Liver (tissue), 3 donors: ENCODE measurements around the gene IMPA2.

ENCODE experiments used
- ATF3 ChIP-seq: IDR thresholded peaks from 2 replicates; pipeline ENCODE4 v1.6.1; 2016; ENCODE audit warnings: antibody characterized with exemption
- CTCF ChIP-seq: fragments of 150-350 bp; IDR thresholded peaks from 2 replicates; pipeline ENCODE4 v1.5.1; 2017; ENCODE audit warnings: improper control_type of control experiment, low read depth, low read length; ENCODE audit not compliant: missing input control
- EGR1 ChIP-seq, 2 donors: IDR thresholded peaks; 2 replicates each; pipeline ENCODE4 v1.6.1; 2016 to 2018; ENCODE audit warnings: antibody characterized with exemption in 2 of 2, low read depth in 2 of 2
- FOXA1 ChIP-seq: IDR thresholded peaks from 2 replicates; pipeline ENCODE4 v1.6.1; 2016; ENCODE audit warnings: antibody characterized with exemption
- GABPA ChIP-seq, 2 donors: IDR thresholded peaks in 1 of 2; conservative IDR thresholded peaks in 1 of 2; 2 replicates each; pipeline ENCODE4 v1.6.1; 2016; ENCODE audit warnings: antibody characterized with exemption in 2 of 2, mild to moderate bottlenecking in 1 of 2, moderate library complexity in 1 of 2
- JUND ChIP-seq, 2 donors: IDR thresholded peaks; 2 replicates each; pipeline ENCODE4 v1.6.1; 2016; ENCODE audit warnings: antibody characterized with exemption in 2 of 2
- RAD21 ChIP-seq, 2 donors: IDR thresholded peaks; 2 replicates each; pipeline ENCODE4 v1.6.1; 2016; ENCODE audit warnings: antibody characterized with exemption in 2 of 2, mild to moderate bottlenecking in 2 of 2
- REST ChIP-seq: IDR thresholded peaks from 2 replicates; pipeline ENCODE4 v1.6.1; 2016; ENCODE audit warnings: antibody characterized with exemption, mild to moderate bottlenecking
- SP1 ChIP-seq: IDR thresholded peaks from 2 replicates; pipeline ENCODE4 v1.6.1; 2018; ENCODE audit warnings: antibody characterized with exemption, mild to moderate bottlenecking
- TAF1 ChIP-seq: conservative IDR thresholded peaks from 2 replicates; pipeline ENCODE4 v1.6.1; 2016; ENCODE audit warnings: antibody characterized with exemption, mild to moderate bottlenecking
- ZBTB33 ChIP-seq: IDR thresholded peaks from 2 replicates; pipeline ENCODE4 v1.6.1; 2016; ENCODE audit warnings: antibody characterized with exemption
- TF ChIP-seq, protein P1 (sequence below): IDR thresholded peaks from 2 replicates; pipeline ENCODE4 v1.6.1; 2016; ENCODE audit warnings: antibody characterized with exemption
- donor health status: healthy.
- donor health status: healthy.

DNA sequence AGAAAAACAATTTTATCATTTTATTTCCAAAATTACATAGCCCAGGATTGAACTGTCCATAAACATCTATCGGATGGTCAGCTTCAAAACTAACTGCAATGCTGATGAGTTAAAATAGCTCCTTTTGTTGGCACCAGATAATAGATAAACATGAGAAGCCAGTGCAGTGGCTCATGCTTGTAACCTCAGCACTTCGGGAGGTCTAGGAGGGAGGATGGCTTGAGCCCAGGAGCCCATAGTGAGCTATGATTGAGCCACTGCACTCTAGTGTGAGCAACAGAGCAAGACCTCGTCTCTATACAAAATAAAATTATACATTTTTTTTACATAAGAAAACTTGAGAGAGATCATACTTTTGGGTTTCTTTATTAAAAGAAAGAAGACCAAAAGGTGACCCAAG lies 34.6 kb upstream of the IMPA2 start:
- TF ChIP-seq CTCF (no peak), JUND (IDR thresholded peaks at IDR 0.05) (no peak), RAD21 (IDR thresholded peaks at IDR 0.05) (no peak), GABPA (IDR thresholded peaks at IDR 0.05 in 1 of 2, conservative IDR thresholded peaks at IDR 0.05 in 1 of 2) (no peak), FOXA1 (no peak), REST (no peak), EGR1 (IDR thresholded peaks at IDR 0.05; ENCODE audit: low read depth in 2 of 2) (no peak), ATF3 (no peak), TAF1 (no peak), ZBTB33 (no peak), SP1 (no peak)
- TF ChIP-seq, protein P1, sequence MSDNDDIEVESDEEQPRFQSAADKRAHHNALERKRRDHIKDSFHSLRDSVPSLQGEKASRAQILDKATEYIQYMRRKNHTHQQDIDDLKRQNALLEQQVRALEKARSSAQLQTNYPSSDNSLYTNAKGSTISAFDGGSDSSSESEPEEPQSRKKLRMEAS, result no peak
